ENCODE data around the gene CMYA5. TPM values are rescaled to one million over a fixed set of nuclear protein-coding genes. Genes with fewer than 3 reads are reported as not detected.

CMYA5 gene
- total and polyA plus RNA-seq, 2 of the 4 experiments (the other 2 are of a cell fraction) = 0.39 to 0.90 TPM

DNA sequence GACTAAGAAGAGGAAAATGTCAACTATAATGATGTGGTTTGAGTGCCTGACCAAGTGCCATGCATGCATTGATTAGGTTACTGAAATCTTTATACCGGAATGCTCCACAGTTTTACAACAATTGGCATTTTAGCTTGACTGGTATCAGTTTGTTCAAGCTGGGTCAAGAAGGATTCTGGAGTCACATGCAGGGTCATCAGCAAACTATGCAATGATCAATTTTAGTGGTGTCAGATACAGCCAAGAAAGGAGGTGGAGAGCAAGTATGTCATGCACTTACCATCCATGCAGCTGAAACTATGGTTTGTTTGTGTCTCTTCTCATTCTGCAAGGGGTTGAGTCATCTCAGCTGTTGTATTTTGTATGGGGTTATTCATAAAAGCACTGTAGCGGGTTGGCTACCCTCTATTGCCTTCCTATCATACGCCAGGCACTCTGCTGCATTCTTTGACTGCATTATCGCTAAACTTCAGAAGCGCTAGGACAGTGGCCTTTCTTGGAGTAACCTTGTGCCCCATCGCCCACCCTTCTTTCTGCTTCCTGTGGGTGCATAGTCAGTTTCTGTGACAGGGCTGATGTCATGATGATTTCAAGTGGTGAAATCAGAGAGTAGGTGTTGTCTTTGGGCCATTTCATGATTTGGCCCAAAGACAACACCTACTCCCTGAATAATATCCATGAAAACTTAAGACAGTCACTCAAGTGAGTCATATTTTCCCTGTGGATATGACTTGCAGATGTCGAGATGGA lies 156.0 kb downstream of the CMYA5 start (continued):
- no peak for TF ChIP-seq MXI1 (IDR thresholded peaks at IDR 0.05; ENCODE audit: borderline replicate concordance, low read depth, low read length)
- no peak for TF ChIP-seq MAFK (IDR thresholded peaks at IDR 0.05; ENCODE audit: low read depth, low read length)

DNA sequence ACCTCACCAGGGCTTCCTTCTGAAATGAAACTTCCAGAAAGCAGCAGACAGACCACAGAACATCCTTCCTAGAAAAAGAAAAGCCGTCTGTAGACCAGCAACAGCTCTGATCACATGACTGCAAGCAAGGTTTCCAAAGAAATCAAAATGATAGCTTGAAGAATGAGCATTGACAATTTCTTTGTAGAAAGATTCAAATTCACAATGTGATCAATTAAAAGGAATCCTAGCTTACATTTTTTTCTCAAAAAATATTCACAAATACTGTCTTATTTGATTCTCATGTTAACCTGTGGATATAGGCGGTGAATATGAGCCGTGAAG lies 156.5 kb downstream of the CMYA5 start:
- no peak overlapping the region for H2BK15ac ChIP-seq (ENCODE audit: low read depth, low read length)
- intact Hi-C loops (cut with micrococcal nuclease) = no loop called here
- DNase-seq = no peak
- TF ChIP-seq, protein P1, sequence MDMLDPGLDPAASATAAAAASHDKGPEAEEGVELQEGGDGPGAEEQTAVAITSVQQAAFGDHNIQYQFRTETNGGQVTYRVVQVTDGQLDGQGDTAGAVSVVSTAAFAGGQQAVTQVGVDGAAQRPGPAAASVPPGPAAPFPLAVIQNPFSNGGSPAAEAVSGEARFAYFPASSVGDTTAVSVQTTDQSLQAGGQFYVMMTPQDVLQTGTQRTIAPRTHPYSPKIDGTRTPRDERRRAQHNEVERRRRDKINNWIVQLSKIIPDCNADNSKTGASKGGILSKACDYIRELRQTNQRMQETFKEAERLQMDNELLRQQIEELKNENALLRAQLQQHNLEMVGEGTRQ (IDR thresholded peaks at IDR 0.05; ENCODE audit: low read depth, low read length) = peak; percentile 15; the same call in 1 of the 2 replicates
- no peak for TF ChIP-seq FOS (IDR thresholded peaks at IDR 0.05; ENCODE audit: low read depth, low read length)
- H3K4me3 ChIP-seq (ENCODE audit: insufficient read depth, low read depth, low read length) = no peak overlapping the region
- no peak overlapping the region for H4K5ac ChIP-seq (ENCODE audit: low read depth, low read length)
- in situ Hi-C loops (cut with MboI; ENCODE audit: low sequenced_read_pairs) = no loop called here
- WGBS, 2 experiments (ENCODE audit: extremely low coverage in 2 of 2, insufficient read length in 1 of 2) = no CpG with 5 or more reads among the region's 3 CpGs
- H3K4ac ChIP-seq (ENCODE audit: low read depth, low read length) = no peak overlapping the region; the same call in 1 of the 2 replicates
- peak overlapping the region; percentile 16; the same call in 1 of the 2 replicates for H2BK20ac ChIP-seq (ENCODE audit: low read depth, low read length)
- H3K18ac ChIP-seq (ENCODE audit: low read depth, low read length) = no peak overlapping the region
- H3K4me2 ChIP-seq (ENCODE audit: low read depth, low read length) = peak overlapping the region; percentile 46; the same call in 1 of the 2 replicates
- H3K9me3 ChIP-seq (ENCODE audit: control insufficient read depth, insufficient read depth, low read length) = no peaks in the 10 kb centered on the region
- H3K23ac ChIP-seq (ENCODE audit: low read depth, low read length) = no peak overlapping the region
- H4K91ac ChIP-seq (ENCODE audit: insufficient read depth, low read depth, low read length) = no peak overlapping the region
- H2AFZ ChIP-seq (replicated peaks; ENCODE audit: low read length, poor library complexity) = no peak overlapping the region
- dilution Hi-C loops (cut with HindIII; ENCODE audit: low sequenced_read_pairs, unreplicated experiment) = no loop called here
- peak overlapping the region; percentile 26; the same call in 1 of the 2 replicates for H2BK120ac ChIP-seq (ENCODE audit: low read depth, low read length)
- ATAC-seq (ENCODE audit: low read depth) = peak; percentile 16; the same call in 1 of the 2 replicates
- no peak overlapping the region; the same call in 1 of the 2 replicates for H3K27ac ChIP-seq (ENCODE audit: insufficient read depth, low read length)
- no peak overlapping the region for H2AK5ac ChIP-seq (ENCODE audit: low read depth, low read length)
- no peaks in the 10 kb centered on the region for H3K36me3 ChIP-seq (ENCODE audit: control insufficient read depth, insufficient read depth, low read length)
- H3K27me3 ChIP-seq (ENCODE audit: control insufficient read depth, insufficient read depth, low read length) = no peaks in the 10 kb centered on the region; the same call in 1 of the 2 replicates
- H3K9me1 ChIP-seq (ENCODE audit: insufficient read depth, low read length) = no peaks in the 10 kb centered on the region
- peaks cover 3% of the 10 kb centered on the region; the same call in 1 of the 2 replicates for H4K20me1 ChIP-seq (ENCODE audit: insufficient read depth, low read length)
- no peak overlapping the region for H3K56ac ChIP-seq (ENCODE audit: extremely low read depth, insufficient read depth, low read length)
- peaks cover 5% of the 10 kb centered on the region; the same call in 1 of the 2 replicates for H3K4me1 ChIP-seq (ENCODE audit: control insufficient read depth, insufficient read depth, low read length)
- ChIA-PET CTCF (no interaction called here), POLR2A (ENCODE audit: unreplicated experiment) (no interaction called here)
- no peaks in the 10 kb centered on the region for H3K79me1 ChIP-seq (ENCODE audit: low read depth in 1 of 2, low read length in 2 of 2)
- BruUV-seq (replicated peaks) = no TSS peak
- H4K8ac ChIP-seq (ENCODE audit: low read depth in 2 of 2, low read length in 2 of 2) = peak overlapping the region in 1 of 2 experiments; percentile 2; a peak in 1 of 4 replicates
- H3K14ac ChIP-seq (replicated peaks; ENCODE audit: low read depth, low read length) = no peak overlapping the region
- H2AK9ac ChIP-seq (replicated peaks; ENCODE audit: low read depth, low read length, poor library complexity) = no peak overlapping the region
- H3K9ac ChIP-seq (ENCODE audit: low read depth, low read length) = no peak overlapping the region
- H2BK5ac ChIP-seq (ENCODE audit: low read depth, low read length, poor library complexity, severe bottlenecking) = no peak overlapping the region
